Astrocyte of the cerebellum (primary cell): ENCODE results near the gene FRAS1.

Experiments used
- DNase-seq: peaks from one replicate; pipeline ENCODE4 v3.0.0-alpha.2; 2011; ENCODE audit warnings: low read depth
- H3K4me3 ChIP-seq: 2 replicates; pipeline ENCODE4 v1.5.1; 2011; ENCODE audit warnings: mild to moderate bottlenecking, low read depth, low read length, moderate library complexity
- in situ Hi-C: cut with HindIII; loops from 2 replicates; pipeline ENCODE4 v1.10.0; 2017; ENCODE audit warnings: low sequenced_read_pairs
- TF ChIP-seq, protein P1 (sequence below): IDR thresholded peaks from 2 replicates; pipeline ENCODE4 v1.5.1; 2012; ENCODE audit warnings: low read length, low read depth, moderate library complexity, mild to moderate bottlenecking; ENCODE audit errors: missing control alignments

FRAS1 gene

GRCh38 chr4:78156520-78156919 is 99.4 kb downstream of the FRAS1 start:
- no peak for DNase-seq
- TF ChIP-seq, protein P1, sequence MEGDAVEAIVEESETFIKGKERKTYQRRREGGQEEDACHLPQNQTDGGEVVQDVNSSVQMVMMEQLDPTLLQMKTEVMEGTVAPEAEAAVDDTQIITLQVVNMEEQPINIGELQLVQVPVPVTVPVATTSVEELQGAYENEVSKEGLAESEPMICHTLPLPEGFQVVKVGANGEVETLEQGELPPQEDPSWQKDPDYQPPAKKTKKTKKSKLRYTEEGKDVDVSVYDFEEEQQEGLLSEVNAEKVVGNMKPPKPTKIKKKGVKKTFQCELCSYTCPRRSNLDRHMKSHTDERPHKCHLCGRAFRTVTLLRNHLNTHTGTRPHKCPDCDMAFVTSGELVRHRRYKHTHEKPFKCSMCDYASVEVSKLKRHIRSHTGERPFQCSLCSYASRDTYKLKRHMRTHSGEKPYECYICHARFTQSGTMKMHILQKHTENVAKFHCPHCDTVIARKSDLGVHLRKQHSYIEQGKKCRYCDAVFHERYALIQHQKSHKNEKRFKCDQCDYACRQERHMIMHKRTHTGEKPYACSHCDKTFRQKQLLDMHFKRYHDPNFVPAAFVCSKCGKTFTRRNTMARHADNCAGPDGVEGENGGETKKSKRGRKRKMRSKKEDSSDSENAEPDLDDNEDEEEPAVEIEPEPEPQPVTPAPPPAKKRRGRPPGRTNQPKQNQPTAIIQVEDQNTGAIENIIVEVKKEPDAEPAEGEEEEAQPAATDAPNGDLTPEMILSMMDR = no peak
- in situ Hi-C loops = no loop called here
- no peak overlapping the region for H3K4me3 ChIP-seq

- H3K4me3 ChIP-seq = no peak overlapping the region
- TF ChIP-seq, protein P1 = no peak
- in situ Hi-C loops = no loop called here
- no peak for DNase-seq
Observed at GRCh38 chr4:78162342-78162741, 105.2 kb downstream of the FRAS1 start.

- no peak overlapping the region for H3K4me3 ChIP-seq
- in situ Hi-C loops = no loop called here
- TF ChIP-seq, protein P1 = no peak
- DNase-seq = no peak
Observed at GRCh38 chr4:78162821-78163220, 105.7 kb downstream of the FRAS1 start.

GRCh38 chr4:78165758-78166157 is 108.6 kb downstream of the FRAS1 start:
- no peak overlapping the region for H3K4me3 ChIP-seq
- no peak for DNase-seq
- in situ Hi-C loops = no loop called here
- TF ChIP-seq, protein P1 = no peak

DNA sequence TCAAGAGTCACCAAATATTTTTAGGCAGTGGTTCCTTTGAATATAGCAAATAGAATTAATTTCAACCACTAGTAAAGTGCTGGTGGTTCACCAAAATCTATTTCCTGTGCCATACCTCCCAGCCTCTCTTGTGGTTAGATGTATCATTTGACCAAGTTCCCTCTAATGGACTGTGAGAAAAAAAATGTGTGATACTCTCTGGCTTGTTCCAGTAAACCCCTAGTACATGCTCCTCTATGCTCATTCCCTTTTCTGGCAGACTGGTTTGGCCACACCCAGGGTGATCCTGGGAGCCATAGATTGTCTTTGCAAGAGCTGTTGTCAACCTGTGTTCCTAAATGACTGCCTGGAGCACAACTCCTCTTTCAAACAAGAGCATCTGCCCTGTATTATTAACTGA is 109.5 kb downstream of the FRAS1 start:
- no peak for DNase-seq
- H3K4me3 ChIP-seq = no peak overlapping the region
- in situ Hi-C loops = no loop called here
- TF ChIP-seq, protein P1 = no peak

DNA sequence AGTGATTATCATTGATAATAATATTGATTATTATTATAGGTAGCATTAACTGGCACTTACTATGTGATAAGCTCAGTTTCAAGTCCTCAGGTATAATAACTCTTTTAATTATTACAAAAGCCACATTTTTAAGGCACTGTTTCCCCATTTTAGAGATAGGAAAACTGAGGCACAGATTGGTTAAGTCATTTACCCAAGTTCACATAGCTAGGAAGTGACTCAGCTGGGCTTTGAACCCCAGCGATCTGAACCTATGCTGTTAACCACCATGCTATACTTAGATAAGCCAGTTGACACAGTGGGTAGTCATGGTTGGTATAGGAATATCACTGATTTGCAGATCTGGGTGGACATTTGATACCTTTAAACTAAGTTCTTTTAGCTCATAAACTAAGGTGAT is 110.4 kb downstream of the FRAS1 start:
- TF ChIP-seq, protein P1 = no peak
- DNase-seq = no peak
- no peak overlapping the region for H3K4me3 ChIP-seq
- in situ Hi-C loops = no loop called here

GRCh38 chr4:78168029-78168428 is 110.9 kb downstream of the FRAS1 start:
- TF ChIP-seq, protein P1 = no peak
- in situ Hi-C loops = no loop called here
- H3K4me3 ChIP-seq = no peak overlapping the region
- no peak for DNase-seq
